BJ (cell line): ENCODE data around the gene NUDT16L1. TPM values are rescaled to one million over a fixed set of nuclear protein-coding genes. Genes with fewer than 3 reads are reported as not detected.

Experiments
- CTCF ChIA-PET: fragments of 350-600 bp; formaldehyde crosslinking; extraction: SDS; loops from one replicate; lab custom pipeline; 2021; ENCODE audit warnings: antibody characterized with exemption, inconsistent platforms; lab: Yijun Ruan, JAX
- POLR2A ChIA-PET: fragments of 300-600 bp; sonication (Branson Sonifier 250); formaldehyde crosslinking; extraction: SDS; loops from one replicate; lab custom pipeline; 2021; ENCODE audit warnings: antibody characterized with exemption; lab: Charles Lee
- DNase-seq: peaks from one replicate; pipeline ENCODE4 v3.0.0-alpha.2; 2011; ENCODE audit warnings: low read depth
- H3K27me3 ChIP-seq: 2 replicates; pipeline ENCODE4 v1.6.0; 2011; ENCODE audit warnings: low read length; ENCODE audit not compliant: control insufficient read depth, insufficient read depth
- H3K36me3 ChIP-seq: 2 replicates; pipeline ENCODE4 v1.5.1; 2011; ENCODE audit warnings: low read length; ENCODE audit not compliant: control insufficient read depth, insufficient read depth
- H3K4me3 ChIP-seq: 2 replicates; pipeline ENCODE4 v1.5.1; 2011; ENCODE audit warnings: low read depth, mild to moderate bottlenecking, control low read depth, low read length
- polyA plus RNA-seq: library from polyadenylated mRNA; depleted of rRNA; stranded (reverse); fragments of >200 nt; gene quantifications from 2 replicates; pipeline ENCODE4 v1.2.3, GENCODE V29; 2011
- TF ChIP-seq, protein P1 (sequence below): IDR thresholded peaks from 2 replicates; pipeline ENCODE4 v1.5.1; 2011; ENCODE audit warnings: low read depth, mild to moderate bottlenecking, control low read depth, inconsistent platforms, low read length, moderate library complexity; ENCODE audit not compliant: insufficient read depth

Gene NUDT16L1
- polyA plus RNA-seq, 1 experiment, result 33.3 TPM

DNA sequence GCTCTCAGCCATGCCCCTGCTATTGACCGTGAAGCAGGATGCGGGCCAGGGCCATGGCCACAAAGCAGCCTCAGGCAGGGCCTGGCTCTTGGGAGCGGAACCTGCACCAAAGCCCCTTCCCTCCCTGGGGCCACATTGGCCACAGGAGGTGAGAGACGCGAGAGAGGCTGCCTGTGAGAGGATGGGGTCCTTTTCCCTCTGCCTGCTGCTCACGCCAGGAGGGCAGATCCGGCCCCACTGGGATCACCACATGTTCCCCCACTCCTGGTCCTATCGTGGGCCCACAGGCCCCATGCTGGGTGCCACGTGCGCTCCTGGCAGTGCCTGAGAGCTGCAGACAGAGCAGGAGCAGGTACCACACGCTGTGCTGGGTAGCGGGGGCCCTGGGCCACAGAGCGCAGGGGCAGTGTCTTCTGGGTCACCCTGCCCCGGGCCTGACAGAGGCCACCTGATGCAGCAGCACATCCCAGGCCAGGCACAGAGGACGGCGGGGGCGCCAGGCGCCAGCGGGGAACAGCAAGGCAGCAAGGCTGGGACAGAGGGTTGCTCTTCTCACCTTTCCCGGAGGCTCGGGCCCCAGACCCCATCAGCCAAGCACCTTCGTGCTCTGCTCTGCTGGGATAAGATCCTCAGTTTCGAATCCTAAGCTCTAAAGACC, 9.2 kb upstream of the NUDT16L1 start:
- CTCF ChIA-PET, result no interaction called here
- no peaks in the 10 kb centered on the region for H3K27me3 ChIP-seq
- TF ChIP-seq, protein P1, sequence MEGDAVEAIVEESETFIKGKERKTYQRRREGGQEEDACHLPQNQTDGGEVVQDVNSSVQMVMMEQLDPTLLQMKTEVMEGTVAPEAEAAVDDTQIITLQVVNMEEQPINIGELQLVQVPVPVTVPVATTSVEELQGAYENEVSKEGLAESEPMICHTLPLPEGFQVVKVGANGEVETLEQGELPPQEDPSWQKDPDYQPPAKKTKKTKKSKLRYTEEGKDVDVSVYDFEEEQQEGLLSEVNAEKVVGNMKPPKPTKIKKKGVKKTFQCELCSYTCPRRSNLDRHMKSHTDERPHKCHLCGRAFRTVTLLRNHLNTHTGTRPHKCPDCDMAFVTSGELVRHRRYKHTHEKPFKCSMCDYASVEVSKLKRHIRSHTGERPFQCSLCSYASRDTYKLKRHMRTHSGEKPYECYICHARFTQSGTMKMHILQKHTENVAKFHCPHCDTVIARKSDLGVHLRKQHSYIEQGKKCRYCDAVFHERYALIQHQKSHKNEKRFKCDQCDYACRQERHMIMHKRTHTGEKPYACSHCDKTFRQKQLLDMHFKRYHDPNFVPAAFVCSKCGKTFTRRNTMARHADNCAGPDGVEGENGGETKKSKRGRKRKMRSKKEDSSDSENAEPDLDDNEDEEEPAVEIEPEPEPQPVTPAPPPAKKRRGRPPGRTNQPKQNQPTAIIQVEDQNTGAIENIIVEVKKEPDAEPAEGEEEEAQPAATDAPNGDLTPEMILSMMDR, result no peak
- no peak overlapping the region for H3K4me3 ChIP-seq
- no peak for DNase-seq
- POLR2A ChIA-PET, result no interaction called here
- H3K36me3 ChIP-seq, result peaks cover 42% of the 10 kb centered on the region

DNA sequence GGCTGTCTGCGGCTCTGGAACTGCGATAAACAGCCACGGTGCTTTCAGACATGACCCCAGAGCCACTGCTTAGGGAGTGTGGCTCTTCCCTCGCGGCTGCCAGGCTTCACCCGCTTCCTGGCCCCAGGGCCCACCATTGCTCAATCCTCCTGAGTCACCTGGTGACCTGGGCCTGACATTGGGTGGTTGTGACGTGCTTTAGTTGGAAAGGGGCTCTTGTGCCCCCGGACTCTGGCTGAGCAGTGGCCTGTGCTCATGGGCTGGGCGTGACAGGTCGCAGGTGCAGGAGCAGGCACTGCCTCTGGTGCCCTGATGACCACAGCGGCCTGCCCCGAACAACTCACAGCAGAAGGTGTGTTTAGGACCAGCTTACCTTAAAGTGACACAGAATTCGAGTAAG, 8.6 kb upstream of the NUDT16L1 start:
- peaks cover 42% of the 10 kb centered on the region for H3K36me3 ChIP-seq
- TF ChIP-seq, protein P1, result no peak
- ChIA-PET POLR2A (no interaction called here), CTCF (no interaction called here)
- no peak for DNase-seq
- no peak overlapping the region for H3K4me3 ChIP-seq
- H3K27me3 ChIP-seq, result no peaks in the 10 kb centered on the region

DNA sequence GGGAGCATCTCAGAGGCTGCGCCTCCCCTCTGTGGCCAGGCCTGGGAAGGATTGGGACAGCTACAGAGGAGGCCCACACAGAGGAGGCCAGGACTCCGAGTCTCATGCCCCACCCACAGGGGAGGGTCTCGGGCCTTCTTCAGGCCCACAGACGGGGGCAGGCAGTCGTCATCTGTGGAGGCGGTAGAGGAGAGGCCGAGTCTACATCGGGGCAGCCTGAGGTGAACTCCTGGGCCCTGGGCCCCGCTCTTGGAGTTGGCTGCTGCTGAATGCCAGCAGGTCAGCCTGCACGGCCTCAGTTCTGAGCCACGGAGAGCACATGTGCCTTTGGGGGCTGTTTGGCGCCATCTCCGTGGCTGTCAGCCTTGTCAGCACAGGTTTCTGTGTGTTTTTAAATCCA, 8.1 kb upstream of the NUDT16L1 start:
- ChIA-PET CTCF (no interaction called here), POLR2A (no interaction called here)
- Histone ChIP-seq H3K27me3 (no peaks in the 10 kb centered on the region), H3K4me3 (no peak overlapping the region), H3K36me3 (peaks cover 46% of the 10 kb centered on the region)
- TF ChIP-seq, protein P1, result no peak
- DNase-seq, result no peak

DNA sequence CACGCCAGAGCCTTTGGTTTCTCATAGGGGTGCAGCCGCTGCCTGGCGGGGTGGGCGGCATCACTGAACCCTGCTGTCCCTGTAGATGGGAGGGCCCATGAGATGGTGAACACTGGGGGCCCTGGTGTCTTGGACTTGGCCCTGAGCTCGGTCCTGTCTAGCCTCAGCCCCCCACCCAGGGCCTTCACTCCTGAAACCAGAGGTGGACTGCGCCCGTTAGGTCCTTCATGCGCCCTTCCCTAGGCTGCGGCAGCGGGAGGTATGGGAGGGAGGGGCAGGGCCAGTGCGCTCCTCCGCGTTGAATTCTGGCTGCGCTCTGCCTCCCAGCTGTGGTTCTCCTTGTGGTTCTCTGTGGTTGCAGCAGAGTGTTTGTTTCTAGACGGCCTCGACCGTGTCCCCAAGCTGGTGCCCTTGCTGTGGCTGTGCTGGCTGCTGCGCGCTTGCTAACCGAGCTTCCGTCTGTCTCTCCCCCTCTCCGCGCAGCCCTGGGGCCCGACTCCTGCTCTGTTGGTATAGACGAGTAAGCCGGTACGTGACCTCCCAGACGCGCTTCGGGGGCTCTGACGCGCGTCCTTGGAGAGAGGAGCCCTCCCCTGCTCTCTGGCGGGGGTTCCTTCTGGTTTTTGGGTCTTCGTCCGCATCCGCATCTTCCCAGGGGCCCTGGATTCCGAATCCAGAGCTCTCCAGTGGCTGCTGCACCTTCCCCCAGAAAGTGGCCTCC, 7.4 kb upstream of the NUDT16L1 start:
- Histone ChIP-seq H3K4me3 (no peak overlapping the region), H3K27me3 (no peaks in the 10 kb centered on the region), H3K36me3 (peaks cover 45% of the 10 kb centered on the region)
- ChIA-PET POLR2A (no interaction called here), CTCF (no interaction called here)
- DNase-seq, result no peak
- TF ChIP-seq, protein P1, result no peak

DNA sequence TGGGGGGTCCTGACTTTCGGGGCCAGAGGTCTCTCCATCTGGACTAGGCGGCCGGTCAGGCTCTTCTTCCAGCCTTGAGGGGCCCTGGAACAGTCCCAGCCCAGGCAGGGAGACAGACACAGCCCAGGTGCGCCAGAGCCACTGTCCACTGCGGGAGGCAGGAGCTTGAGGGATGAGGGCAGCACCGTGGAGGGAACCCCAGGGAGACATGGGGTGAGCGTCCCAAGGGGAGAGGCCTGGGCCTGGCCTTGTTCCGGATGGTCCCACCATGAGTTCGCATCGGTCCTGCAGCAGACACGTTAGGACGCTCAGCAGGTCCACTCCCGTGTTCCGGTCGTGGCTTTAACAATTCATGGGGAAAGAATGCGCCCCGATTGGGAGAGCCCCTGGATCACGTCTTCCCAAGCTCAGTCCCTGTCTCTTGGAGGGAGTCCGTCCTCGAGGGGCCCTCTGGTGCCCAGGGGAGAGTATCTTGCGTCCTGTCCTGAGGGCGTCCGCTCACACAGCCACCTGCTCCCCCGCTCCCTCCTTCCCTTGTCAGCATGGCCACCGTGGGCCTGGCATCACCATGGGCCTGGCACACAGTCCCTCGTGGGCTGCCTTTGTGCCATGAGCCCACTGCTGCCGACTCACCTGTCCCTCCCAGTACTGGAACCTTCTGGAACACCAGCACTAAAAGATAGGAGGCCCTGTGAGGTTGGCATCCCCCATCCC, 6.7 kb upstream of the NUDT16L1 start:
- Histone ChIP-seq H3K36me3 (peaks cover 45% of the 10 kb centered on the region), H3K27me3 (no peaks in the 10 kb centered on the region), H3K4me3 (no peak overlapping the region)
- CTCF ChIA-PET, result no interaction called here
- DNase-seq, result no peak
- POLR2A ChIA-PET, result no interaction called here
- TF ChIP-seq, protein P1, result no peak
